GM19395 (cell line): ENCODE results near the gene ARL15.

Source experiments
- ATAC-seq: cut with Tn5 transposase; IDR thresholded peaks from one replicate; pipeline ENCODE4 v1.9.1; 2021; ENCODE audit warnings: mild to moderate bottlenecking, moderate library complexity; ENCODE audit not compliant: unreplicated experiment

The ARL15 gene

DNA sequence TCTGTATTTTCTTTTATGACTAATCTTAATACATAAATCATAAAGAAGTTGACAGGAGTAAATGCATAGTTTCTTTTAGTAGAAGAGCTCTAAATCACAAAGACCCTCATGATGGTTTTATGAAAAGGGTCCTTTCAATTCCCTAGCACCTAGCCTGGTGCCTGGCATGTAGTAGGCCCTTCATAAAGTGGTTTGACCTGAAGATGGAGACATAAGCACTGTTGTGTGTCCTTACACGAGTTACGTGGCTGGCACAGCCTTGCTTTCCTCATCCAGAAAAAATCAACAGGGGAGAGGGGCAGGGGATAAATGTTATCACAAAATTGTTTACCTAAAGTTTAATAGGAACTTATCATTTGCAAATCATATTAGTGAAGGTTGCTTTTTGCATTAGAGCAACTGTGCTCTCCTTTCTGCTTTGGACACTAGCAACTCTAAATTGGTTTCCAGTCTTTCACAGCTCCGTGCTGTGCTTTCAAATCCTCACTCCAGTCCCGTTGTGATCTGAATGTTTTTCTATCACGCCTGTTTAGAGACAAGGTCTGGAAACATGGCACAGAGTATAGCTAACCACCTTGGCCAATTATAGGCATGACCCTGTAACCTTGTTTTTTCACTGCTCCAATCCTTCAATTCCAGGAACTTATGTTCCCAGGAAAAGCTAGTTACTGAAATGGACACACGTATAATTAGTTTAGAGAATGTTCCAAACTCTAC is 55.7 kb downstream of the ARL15 start:
- ATAC-seq: no peak

DNA sequence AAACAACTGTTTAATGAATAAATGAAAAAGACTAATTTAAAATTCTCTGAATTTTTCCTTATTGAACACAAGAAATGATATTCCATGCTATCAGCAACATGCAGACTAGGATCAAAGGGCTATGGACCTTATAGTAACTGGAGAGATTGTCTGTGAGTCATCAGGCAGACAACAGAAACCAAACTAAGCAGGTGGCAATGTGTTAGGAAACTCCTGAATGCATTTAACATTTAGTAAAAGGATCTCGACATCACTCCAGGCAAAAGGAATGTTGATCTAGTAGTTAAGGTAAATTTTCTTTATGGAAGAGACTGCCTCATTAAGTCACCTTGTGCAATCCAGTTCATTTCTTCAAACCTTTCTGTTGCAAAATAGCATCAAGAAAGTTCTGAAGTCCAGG is 58.4 kb downstream of the ARL15 start:
- ATAC-seq: no peak

DNA sequence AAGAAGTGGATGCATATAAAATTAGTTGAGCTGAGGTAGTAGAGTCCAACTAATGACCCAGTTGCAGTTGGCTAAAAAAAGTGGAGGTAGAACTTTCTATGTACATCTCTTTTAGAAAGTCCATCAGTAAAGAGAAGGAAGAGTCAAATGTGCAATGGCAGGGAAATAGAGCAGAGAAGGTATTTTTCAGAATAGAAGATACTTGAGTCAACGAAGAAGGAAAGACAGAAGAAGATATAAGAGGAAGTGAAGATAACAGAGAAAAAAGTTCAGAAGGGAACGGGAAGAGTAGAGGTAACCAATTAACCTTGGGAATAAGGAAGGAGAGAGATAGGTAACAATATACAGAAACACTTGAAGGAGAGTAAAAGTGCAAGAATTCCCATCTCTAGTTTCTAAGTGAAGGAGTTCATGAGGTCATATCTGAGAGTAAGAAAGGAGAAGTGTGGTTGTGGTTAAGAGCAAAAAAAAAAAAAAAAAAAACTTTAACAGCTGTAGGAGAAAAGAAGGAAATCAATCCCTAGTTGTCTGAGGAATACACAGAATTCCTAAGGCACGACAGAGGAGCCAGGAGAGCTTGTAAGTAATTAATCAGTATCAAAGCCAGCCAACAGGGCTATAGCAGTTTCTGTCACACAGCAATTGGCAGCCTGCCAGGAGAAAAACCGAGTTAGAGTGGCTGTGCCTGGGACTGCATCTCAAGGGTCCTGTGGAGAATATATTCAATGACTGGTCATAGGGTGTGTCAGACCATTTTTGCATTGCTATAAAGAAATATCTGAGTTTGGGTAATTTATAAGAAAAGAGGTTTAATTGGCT is 61.0 kb downstream of the ARL15 start:
- ATAC-seq: no peak

DNA sequence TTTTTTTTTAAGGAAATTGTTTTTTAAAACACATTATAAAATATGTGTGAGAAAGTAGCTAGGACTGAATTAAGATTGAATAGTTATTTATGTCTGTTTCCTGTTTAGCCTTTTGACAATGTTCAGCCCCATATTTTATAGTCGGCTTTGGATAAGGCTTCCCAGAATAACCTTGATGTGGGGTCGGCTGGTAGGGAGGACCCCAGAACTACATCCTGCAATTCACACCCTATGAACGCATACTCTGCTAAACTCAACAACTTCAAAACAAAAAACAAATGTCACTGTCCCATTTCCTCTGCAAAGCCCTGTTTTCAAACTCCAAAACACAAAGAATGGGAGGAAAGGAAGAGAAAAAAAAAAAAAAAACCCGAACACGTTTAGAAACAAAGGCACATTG is 63.1 kb downstream of the ARL15 start:
- no peak for ATAC-seq

- ATAC-seq: peak; percentile 73
These were observed 66.8 kb downstream of the ARL15 start for GRCh38 chr5:54243483-54244080.

DNA sequence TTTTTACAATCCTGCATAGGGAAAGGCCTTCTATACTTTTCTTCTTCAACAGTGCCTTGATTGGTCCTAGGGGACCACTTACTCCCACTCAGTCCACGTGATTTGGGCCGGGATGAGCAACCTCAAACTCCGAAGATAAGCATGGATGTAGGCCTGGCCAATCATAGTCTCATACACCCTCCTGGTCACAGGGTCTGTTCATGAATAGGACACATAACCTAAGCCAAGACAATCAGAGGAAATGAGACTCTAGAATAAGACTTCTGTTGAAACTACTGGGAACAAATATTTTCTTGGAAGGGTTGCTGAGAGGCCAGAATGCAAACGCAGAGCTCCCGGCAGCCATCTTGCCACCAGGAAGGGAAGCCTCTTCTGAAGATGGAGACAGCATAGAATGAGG is 68.1 kb downstream of the ARL15 start:
- no peak for ATAC-seq

- ATAC-seq: peak; percentile 69
These were observed 76.0 kb downstream of the ARL15 start for GRCh38 chr5:54234304-54234933.

DNA sequence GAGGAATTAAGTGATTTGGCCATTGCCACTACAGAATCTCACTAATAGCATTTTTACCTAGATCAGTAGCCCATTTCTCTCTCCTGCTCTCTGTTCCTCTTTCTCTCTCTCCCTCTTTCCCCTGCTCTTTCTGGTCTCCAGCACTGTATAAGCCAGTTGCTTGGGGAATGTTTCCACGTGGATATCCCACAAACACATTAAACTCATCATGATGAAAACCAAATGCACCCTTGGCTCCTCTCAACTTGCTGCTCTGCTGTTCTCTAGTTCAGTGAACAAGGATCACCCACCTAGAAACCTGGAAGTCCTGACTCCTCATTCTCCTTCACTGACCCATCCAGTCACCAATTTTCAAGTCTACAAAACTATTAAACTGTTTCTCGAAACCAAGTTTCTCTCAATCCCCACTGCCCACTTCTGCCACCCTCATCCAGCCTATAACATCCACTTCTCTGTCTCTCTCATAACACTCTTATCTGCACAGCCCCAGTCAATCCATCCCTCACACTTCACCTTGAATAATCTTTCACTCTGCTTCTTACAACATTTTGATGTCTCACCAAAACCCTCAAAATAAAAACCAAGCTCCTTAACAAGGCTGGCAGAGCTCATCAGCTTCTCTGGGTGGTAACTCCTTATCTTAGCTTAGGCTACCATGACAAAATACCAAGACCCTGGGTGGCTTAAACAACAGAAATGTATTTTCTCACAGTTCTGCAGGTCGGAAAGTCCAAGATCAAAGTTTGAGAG is 79.3 kb downstream of the ARL15 start:
- ATAC-seq: no peak

GRCh38 chr5:54229041-54229780 is 81.2 kb downstream of the ARL15 start:
- ATAC-seq: peak; percentile 91

DNA sequence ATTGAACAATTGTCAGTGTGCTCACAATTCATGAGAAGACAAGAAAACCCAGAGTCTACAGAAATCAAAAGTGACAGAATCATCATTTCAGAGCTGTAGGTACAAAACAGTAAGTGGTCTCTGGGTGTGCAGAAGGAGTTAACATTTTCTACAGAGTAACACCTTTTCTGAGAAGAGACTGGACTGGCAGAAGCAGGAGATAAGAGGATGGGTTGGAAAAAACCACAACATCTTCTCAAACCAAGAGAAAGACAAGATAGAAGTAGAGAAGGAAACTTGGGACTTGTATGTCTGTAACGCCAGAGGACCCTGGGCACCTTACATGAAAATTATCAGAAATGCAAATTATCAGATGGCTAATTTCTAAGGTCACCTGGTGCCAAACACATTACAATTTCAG is 82.6 kb downstream of the ARL15 start:
- no peak for ATAC-seq

GRCh38 chr5:54227109-54227508 is 83.3 kb downstream of the ARL15 start:
- no peak for ATAC-seq

DNA sequence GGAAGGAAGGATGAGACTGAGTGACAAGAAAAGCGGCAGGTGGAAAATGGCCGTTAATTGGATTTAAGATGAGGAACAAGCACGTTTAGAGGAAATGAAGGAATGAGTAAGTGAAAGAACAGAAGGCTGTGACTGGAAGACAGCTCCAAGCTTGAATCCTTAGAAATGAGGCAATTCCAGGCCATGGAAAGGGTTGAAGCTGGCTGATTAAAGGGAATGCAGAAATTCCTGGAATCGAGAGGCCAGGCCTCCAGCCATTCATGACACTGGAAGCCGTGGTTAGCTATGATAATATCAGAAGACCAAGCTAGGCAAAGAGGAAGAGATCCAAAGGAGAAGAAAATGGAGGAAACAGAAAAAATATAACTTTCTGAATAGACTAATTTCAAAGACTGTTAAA is 84.2 kb downstream of the ARL15 start:
- no peak for ATAC-seq

DNA sequence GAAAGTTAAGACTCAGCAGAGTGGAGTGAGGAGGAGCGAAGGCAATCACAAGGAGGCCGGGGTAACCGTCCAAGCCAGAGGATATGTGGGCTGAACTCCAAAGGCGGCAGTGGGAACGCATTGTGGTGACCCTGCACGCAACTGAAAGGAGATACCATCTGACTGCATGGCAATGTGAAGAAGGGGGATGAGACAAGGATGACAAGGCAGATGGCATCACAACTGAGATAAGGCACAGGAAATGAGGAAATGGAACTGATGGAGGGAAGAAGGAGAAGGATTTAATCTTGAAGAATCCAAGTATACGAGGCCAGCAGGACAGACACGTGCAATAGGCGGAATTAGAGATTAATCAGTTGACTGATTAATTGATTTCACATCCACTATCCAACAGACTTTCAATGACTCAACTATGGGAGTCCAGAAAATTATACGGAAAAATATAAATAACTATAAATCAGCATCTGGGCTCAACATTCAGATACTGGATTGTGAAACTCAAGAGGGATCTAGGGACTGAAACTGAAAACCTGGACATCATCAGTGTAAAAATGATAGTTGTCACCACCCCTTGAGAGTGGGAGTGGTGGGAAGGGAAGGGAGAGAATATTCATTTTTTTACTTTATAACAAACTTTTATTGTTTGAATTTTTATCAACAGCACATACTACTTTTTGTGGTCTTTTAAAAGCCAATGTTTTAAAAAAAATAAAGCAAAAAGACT is 86.1 kb downstream of the ARL15 start:
- no peak for ATAC-seq

DNA sequence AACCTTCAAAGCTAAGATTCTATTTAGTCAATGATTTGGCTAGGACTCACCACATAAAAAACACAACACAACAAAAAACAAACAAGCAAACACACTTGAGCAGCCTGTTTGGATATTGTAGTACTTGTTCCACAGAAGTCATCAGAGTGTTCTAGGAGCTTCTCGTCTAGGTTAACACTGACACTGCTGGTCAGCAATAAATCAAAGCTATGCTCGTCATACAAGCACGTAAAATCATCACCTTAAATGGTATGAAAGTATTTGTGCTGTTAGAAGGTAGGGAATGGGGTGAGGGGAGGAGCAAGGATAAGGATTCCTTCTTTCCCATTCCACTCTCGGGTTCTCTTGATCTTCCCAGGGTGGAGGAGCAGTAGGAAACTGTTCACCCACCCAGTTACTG is 88.0 kb downstream of the ARL15 start:
- ATAC-seq: no peak

GRCh38 chr5:54221135-54221534 is 89.2 kb downstream of the ARL15 start:
- no peak for ATAC-seq

- no peak for ATAC-seq
These were observed 89.9 kb downstream of the ARL15 start for GRCh38 chr5:54220230-54221040.

DNA sequence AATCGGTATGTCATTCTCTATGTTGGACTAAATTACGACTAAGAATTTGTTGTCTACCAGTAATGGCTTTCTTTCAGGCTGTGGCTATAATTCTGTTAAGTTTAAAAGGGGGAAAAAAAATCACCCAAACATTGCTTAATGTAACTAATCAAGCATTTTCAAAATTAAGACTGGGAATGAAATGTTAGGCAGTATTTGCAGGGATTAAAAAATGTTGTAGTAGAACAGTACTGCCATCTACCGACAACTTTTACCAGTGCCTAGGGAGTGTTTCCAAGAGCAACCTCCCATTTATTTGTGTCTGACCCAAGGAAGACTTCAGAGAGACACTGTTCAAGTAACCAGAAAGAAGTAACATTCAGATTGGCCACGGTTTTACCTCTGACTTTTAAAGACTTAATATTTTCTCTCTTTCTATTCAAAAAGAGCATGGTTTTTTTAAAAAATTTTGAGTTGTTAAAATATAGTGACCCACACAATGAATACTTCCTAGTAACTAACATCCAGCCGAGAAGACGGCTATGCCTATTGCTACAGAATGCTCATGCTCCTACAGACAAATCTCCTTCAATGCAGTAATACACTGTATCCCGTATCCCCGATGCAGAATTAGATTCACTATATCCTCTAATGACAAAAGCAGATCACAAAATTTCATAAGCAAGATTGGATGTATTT is 92.4 kb downstream of the ARL15 start:
- peak; percentile 73 for ATAC-seq

- ATAC-seq: no peak
These were observed 95.1 kb downstream of the ARL15 start for GRCh38 chr5:54215233-54215736.
